Eye (tissue), 1 donor: ENCODE measurements around the gene BBS10.
A peak's percentile ranks its signal among the peaks of the same experiment; 100 is the strongest.
"Not testable (repeated sequence)": the region's sequence is repeated elsewhere in the genome, so short reads cannot be mapped to it uniquely, and the experiment has no call there.

Experiments
- DNase-seq: peaks from one replicate; pipeline ENCODE4 v3.0.0-alpha.2; 2015

Gene BBS10

DNA sequence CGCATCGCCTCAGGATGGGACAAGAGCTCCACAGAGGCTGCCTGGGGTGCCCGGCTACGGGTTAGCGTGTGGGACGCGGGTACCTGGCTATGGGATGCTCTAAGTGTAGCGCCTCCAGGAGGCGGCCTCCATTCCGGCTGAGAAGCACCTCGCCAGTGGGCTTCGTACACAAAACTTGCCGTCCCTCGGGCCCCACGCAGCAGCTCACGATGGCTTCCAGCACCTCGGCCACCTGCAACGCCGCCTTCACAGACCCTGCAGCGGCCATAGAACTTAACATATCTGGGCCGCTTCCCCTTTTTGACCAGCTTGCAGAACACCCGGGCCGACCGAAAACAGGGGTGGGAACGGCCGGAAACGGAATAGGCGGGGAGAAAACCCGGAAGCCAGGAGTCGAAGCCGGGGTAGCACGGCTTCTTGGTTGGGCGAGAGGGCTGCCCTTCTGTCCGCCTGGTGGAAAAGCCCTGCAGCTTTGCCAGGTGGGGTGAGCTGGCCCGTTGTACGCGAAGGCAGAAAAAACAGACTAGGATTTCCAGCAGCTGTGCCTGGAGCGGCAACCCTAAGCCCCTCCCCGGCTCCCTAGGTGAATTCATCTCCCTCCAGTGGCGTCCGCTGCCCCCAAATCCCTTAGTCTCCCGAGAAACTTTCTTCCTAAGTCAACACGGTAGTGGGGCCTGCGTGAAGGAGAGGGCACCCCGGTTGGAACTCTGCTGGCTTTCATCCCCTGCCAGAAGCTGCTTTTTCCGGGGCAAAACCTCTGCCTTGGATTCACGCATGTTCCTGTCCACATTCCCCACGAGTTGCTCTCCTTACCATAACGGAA lies at the start of gene BBS10:
Gene BBS10, minus strand, starts transcription at position 337 of the 823 bp plus-strand sequence. Its CDS starts 57 bp downstream, at position 280.
- peak; percentile 95 for DNase-seq

DNA sequence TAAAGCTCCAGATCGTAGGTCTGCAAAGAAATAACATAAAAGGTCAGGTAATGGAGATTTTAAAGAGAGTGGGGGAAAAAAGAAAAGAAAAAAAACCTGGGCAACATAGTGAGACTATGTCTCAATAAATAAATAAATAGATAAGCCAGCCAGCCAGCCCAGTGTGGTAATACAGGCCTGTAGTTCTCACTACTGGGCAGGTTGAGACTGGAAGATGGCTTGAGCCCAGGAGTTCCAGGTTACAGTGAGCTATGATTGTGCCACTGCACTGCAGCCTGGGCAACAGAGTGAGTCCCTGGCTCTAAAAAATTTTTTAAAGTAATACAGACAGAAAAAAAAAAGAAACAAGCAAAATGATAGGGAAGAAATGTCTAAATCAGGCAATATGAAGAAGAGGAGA lies 43.2 kb upstream of the BBS10 start:
- no peak for DNase-seq

DNA sequence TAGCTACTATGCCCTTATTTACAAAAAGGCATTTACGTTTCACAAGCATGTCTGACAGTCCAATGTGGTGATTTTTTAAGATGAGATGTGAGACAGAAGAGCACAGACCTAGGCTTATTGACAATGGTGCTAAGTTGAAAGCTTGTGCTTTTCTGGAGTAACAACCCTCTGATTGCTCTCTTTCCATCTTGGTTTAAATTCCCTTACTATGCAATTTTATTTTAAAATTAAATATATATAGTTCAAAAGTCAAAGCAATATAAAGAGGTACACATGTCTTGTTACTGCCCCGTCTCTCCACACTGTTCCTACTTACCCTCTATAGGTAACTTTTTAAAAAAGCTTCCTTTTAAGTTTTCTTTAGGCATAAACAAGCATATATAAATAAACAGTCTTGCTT lies 39.4 kb upstream of the BBS10 start:
- no peak for DNase-seq

DNA sequence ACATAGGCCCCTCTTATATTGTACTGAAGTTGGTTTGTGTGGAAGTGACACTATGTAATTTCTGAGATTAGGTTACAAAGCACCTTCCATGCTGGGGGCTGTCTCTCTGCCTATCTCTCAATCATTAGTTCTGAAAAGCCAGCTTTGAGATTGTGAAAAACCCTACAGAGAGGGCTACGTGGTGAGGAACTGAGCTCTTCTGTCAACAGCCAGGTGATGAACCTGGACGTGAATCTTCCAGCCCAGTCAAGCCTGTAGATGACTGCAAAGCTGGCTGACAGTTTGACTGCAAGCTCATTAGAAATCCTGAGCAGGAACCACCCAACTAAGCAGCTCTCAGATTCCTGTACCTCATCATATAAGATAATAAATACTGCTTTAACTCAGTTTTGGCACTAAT lies 36.3 kb upstream of the BBS10 start:
- no peak for DNase-seq

DNA sequence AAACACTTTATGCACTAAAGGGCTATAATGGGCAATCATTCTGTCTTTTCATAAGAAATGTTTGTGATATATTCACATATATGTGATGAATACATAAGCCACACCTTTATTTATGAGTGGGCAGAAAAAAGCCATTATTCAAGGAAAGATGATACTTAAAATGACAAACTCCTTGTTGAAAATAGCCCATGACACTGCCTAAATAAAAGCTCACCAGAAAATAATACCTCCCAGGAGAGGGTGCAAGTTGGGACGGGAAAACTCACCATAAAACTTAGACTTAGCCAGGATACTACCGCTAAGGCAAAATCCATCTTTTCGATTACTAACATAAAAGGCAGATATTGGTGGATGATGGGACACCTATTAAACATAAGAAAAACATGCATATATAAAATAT lies 35.8 kb upstream of the BBS10 start:
- DNase-seq, result no peak

DNA sequence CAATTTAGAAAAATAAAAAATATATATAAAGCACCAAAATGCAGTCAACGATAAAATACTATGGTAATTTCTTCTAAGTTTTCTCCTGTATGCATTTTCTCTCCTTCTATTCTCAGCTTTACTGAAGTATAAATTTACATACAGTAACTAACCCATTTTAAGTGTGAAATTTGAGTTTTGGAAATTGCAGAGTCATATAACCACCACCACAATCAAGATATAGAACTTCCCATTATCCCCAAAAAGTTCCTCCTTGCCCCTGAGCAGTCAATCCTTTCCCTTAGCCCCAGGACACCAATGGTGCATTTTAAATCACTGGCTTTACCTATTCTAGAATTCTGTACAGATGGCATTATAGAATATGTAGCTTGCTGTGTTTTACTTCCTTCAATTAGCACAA lies 31.0 kb upstream of the BBS10 start:
- no peak for DNase-seq

DNA sequence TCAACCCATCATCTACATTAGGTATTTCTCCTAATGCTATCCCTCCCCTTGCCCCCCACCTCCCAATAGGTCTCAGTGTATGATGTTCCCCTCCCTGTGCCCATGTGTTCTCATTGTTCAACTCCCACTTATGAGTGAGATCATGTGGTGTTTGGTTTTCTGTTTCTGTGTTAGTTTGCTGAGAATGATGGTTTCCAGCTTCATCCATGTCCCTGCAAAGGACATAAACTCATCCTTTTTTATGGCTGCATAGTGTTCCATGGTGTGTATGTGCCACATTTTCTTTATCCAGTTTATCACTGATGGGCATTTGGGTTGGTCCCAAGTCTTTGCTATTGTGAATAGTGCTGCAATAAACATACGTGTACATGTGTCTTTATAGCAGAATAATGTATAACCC lies 28.7 kb upstream of the BBS10 start:
- not testable (repeated sequence) for DNase-seq

DNA sequence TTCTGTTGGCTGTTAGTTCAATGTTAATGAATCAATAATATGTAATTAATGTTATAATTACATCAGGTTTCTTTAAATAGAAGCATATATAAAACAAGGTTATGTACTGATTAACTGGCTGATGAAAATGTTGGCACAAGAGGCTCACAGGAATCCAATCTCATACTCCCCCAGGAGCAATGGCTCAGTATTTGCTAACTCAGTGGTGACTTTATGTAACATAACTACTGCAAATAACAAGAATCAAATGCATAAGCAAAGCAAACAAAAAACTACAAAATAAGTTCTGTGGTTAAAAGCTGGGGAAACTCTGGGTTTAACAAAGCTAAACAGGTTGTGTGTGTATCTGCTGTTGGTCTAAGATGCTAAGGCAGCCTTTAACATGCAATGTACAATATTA lies 27.7 kb upstream of the BBS10 start:
- DNase-seq, result no peak

DNA sequence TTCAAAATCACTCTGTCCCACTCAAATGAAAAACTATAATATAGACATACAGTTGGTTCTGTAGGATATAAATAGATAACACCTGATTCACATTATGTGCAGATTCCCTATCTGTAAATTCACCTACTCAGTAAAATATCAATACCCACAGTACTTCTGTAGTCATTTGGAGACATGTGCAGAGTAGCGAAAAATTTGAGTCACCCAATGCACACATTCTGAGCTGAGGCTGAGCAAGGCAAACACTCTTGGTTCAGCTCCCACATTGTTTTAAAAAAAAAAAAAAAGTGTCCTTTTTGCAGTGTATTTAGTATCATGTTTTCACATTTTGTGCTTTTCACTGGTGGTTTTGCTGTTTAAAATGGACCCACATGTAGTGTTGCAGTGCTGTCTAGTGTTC lies 27.3 kb upstream of the BBS10 start:
- DNase-seq, result no peak

DNA sequence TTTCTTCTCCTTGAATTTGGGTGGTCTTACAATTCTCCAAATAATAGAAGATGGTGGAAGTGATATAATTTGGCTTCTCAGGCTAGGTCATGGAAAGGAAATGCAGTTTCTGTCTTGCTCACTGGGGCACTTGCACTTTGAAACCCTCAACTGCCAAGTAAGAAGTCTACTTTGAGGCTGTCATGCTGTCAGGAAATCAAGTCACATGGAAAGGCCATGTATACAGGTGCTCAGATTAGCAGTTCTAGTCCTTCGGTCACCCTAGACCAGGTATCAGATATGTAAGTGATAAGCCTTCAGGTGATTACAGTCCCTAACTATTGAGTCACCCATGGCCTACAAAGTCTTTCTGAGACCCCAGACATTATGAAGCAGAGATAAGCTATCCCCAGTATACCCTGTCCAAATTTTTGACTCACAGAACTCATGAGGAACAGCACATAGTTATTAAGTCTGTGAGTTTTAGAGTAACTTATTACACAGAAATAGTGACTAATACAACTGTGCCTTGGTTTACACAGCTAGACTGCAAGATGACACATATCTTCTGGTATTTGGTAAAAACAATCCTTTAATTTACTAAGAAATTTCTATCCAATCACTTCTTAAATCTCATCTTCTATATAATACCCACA lies 26.3 kb upstream of the BBS10 start:
- DNase-seq, result no peak

DNA sequence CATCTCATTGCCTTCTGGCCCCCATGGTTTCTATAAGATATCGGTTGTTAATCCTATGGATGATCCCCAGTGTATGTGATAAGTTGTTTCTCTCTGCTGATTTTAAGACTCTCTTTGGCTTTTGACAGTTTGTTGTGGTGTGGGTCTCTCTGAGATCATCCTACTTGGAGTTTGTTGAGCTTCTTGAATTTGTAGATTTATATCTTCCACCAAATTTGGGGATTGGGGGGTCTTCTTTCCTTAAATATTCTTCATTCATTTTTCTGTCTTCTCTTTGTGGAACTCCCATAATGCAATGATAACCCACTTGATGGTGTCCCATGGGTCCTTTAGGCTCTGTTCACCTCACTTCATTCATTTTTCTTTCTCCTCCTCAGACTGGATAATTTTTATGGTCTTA lies 20.0 kb upstream of the BBS10 start:
- DNase-seq, result no peak

DNA sequence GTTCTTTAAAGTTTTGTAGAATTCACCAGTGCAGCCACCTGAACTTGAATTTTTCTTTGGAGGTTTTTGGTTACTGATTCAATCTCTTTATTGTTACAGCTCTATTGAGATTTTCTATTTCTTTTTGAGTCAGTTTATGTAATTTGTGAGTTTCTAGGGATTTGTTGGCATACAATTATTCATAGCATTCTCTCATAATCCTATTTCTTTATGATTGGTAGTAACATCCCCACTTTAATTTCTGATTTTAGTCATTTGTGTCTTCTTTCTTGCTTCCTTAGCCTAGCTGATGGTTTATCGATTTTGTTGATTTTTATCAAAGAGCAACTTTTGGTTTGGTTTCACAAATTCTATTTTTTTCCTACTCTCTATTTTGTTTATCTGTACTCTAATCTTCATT lies 17.9 kb upstream of the BBS10 start:
- DNase-seq, result no peak

DNA sequence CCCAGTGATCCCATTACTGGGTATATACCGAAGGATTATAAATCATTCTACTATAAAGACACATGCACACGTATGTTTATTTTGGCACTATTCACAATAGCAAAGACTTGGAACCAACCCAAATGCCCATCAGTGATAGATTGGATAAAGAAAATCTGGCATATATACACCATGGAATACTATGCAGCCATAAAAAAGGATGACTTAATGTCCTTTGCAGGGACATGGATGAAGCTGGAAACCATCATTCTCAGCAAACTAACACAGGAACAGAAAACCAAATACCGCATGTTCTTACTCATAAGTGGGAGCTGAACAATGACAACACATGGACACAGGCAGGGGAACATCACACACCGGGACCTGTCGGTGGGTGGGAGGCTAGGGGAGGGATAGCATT lies 15.9 kb upstream of the BBS10 start:
- DNase-seq, result not testable (repeated sequence)

DNA sequence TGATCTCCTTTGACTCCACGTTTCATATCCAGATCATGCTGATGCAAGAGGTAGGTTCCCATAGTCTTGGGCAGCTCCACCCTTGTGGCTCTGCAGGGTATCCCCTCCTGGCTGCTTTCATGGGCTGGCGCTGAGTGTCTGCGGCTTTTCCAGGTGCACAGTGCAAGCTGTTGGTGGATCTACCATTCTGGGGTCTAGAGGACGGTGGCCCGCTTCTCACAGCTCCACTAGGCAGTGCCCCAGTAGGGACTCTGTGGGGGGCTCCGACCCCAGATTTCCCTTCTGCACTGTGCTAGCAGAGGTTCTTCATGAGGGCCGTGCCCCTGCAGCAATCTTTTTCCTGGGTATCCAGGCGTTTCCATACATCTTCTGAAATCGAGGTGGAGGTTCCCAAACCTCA lies 12.1 kb upstream of the BBS10 start:
- DNase-seq, result no peak

DNA sequence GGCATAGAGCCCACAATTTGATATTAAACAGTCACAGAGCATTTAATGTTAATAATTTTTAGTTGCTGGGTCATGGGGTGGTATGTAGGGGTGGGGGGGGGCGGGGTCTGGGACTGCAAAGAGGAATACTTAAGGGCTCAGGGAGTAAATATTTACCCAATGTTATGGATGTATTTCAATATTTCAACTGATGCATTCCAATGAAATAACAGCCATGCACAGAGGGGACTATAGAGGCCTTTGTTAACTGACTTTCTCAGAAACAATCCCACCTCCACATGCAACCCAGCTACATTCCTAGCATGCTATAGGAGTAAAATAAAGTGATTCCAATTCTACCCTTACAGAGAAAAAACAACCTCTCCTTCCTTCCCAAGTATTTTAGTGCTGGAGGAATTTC lies 7.9 kb upstream of the BBS10 start:
- DNase-seq, result no peak

DNA sequence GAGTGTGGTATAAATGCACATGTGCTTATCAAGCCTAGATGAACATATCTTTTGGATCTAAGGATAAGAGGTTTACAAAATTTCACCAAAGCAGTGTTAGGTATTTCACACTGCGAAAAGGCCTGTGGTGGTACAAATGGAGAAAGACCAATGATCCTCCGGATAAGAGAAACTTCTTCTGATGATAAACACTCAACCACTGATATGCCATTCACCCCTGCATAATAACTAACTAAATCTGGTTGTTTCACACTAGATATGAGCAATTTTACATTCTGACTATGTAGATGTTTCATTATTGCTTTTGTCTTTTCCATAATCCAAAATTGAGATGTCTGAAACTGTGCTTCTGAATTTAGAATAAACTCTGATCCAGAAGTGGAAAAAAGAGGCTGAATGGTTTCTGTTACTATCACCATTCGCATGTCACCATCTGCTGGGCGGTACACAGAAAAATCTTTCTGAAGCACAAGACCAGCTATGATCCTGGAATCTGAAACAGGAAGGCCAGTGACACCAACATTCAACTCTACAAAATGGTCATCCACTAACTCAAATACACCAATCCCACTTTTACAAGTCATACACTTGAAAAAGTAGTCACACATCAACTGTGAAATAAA lies 1.3 kb downstream of the BBS10 start:
- DNase-seq, result peak; percentile 62

DNA sequence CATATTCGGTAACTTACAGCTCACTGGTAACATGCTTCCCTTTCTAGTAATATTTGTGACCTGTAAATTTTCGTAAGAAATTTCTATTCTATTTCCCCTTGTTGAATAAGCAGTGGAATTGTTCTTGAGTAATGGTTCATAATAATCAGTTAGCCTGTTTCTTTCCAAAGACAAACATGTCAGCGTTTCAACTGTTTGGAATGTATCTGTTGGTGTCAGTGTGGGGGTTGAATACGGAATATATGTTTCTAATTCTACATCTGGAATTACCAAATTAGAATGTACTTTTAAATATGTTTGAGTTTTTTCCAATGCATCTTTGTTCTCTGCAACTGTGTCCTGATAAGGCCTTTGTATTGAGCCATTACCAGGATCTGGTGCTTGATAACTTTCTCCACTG lies 2.0 kb downstream of the BBS10 start:
- no peak for DNase-seq

DNA sequence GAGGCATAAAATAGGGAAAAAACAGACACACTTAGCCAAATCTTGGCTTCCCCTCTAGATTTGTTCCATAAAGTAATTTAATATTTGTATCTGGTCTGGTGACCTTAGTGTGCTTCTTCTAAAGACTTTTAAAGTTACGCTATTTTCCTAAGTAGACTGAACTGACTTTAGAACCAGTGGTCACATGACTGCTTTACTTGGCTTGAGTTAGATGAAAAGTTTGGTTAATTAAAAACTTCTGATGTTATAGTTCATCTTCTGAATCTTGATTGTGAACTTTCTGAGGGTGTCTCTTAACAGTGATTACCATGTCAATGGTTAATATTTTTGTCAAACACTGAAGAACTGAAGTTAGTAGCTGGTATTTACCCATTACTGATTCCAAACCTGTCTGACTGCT lies 2.6 kb downstream of the BBS10 start:
- DNase-seq, result no peak

DNA sequence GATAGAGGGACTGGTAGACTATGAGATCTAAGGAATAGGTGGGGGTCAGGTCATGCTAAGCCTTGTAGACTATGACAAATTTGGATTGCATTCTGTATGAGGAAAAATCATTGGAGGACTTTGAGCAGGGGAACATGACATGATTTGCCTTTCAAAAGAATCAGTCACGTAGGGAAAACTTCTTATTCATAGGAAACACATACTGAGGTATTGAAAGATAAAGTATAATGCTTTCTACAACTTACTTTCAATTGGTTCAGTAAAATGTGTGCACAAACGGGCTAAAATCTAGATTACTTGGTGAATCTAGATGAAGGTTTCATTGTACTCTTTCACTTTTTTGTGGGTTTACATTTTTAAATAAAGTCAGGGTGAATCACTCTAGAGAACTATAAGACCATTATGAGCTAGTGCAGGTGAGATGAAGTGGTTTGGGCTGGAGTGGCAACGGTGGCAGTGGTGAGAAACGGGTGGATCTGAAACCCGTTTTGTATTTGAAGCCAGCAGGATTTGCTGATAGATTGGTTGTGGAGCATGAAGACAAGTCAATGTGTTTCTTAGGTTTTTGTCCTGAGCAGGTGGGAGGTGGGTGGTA lies 6.7 kb downstream of the BBS10 start:
- DNase-seq, result no peak

DNA sequence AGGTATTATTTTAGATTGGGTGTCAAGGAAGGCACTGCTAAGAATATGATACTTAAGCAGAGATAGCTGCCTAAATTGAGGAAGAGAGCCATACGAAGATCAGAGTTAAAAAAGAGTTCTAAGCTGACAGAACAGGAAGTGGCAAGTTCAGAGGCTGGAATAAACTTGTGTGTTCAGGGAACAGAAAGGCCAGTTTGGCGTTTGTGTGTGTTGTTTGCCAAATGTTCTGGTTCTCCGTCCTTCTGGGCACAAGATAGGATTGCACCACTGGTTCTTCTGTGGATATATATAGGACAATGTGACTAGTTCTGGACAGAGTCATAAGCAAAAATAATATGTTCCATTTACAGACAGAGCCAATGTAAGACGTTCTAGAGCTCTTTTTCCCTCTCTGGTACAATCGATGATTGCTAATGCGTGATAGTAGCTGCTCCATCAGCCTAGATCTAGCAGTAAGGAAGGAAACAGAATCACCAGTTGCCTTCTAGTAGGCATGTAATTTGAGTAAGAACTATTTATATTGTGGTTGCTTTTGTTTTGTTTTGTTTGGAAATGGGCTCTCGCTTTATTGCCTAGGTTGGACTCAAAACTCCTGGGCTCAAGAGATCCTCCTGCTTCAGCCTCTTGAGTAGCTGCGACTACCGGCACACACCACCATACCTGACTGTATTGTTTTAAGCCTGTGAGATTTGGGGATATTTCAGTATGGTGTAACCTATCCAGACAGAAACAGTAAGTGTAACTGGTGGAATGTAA lies 7.4 kb downstream of the BBS10 start:
- no peak for DNase-seq

DNA sequence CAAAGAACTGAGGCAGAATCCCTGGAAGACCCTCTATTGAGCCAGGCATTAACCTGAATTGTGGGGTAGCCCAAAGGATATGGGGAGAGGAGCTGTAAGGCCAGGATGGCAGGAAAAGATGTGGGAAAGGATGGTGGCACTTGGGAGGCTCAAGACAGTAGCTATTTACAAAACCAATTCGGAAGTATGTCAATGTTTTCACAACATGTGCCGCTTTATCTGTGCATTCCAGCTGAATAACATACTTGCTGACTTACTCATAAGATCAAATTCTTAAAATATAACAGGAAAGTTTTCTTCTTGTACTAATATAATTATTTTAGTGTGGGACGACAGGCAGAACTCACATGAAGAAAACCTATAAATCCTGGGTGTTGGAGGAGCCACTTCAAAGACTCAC lies 10.6 kb downstream of the BBS10 start:
- DNase-seq, result no peak

DNA sequence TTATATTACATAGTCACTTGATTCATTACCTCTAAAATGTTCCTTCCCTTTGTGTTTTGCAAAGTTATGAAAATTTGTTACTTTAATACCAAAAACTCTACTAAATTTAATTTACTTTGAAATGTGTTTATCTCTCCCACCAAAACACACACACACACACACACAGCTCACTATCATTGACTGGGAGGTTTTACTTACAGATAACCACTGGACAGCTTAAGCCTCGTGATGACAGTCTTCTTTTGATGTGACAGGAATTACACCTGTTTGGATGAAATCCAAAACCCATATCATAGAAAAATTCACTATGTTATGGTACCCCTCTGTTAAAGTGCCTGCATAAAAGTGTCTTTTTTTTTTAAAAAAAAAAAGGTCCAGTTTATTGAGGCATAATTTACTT lies 15.6 kb downstream of the BBS10 start:
- no peak for DNase-seq

DNA sequence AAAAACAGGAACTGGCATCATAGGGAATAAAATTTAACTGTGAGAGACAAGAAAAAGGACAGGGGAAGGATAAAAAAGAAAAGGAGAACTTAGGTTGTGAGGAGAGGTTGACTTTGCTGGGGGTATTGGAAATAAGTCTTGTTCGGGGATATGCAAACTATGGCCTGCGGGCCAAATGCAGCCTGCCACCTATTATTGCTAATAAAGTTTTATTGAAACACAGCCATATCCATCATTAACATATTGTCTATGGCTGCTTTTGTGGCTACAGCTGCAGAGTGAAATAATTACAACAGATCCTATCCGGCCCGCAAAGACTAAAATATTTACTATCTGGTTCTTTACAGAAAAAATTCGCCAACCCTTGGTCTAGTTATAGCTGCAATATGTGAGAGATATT lies 18.6 kb downstream of the BBS10 start:
- DNase-seq, result no peak
